GM21447 (cell line): Measurements from ENCODE around the gene NUTM1.
"Not testable (repeated sequence)": the region's sequence is repeated elsewhere in the genome, so short reads cannot be mapped to it uniquely, and the experiment has no call there.

Source experiments
- ATAC-seq: cut with Tn5 transposase; IDR thresholded peaks from one replicate; pipeline ENCODE4 v1.9.1; 2021; ENCODE audit not compliant: unreplicated experiment

NUTM1 gene

DNA sequence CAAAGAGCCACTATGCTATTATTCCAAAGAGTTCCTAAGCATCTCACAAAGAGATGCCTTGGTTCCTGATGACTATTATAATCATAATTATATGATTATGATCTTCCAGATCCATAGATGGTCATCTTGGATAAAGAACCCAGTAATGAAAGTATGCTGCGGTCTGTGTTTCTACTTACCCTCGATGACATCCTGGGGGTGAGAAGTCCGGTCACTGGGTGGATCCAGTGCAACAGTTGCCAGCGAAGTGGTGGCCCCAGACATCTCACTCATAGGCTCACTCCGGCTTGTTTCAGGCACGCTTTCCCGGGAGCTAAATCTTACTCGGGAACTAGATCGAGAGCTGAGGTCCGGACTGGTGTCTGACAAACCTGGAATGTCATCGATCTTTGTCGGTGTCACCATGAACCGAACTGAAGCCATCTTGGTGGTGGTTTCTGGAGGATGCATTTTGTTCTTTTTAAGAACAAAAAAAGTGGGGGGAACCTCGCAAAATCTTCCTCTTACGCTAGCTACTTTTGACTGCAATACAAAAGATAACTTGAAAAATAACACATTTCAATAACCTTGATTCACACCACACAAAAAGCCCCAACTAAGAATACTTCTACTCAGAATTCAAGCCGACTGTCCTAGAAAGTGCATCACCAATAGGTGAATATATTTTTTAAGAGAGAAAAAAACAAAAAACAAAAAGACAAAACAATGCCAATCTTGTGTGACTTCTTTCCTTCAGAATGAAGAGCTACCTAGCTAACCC lies 6.7 kb upstream of the NUTM1 start:
- ATAC-seq = no peak

DNA sequence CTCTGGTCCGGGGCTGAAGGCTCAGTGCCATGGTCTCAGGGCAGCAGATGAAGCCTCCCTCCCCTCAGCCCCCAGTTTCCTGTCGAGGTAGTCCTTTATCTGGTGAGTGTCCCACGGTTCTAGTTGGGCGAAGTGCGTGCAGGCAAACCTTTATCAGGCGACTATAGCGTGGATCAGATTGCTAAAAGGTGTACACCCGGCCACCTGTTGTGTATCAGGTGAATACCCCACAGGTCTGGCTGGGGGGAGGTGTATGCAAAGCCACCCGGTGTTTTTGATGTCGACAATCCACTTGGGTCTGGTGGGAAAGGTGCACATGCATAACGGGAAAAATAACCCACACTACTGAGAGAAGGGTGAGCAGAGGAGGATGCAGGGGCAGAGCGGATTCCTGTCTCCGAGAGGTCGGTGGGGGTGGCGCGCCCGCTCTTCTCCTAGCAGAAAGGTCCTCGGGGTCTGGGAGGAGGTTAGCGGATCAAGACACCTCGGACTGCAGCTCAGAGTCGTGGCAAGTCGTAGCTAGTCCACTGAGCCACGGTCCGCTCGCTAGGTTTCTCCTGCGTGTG lies 6.0 kb upstream of the NUTM1 start:
- peak; percentile 6 for ATAC-seq

DNA sequence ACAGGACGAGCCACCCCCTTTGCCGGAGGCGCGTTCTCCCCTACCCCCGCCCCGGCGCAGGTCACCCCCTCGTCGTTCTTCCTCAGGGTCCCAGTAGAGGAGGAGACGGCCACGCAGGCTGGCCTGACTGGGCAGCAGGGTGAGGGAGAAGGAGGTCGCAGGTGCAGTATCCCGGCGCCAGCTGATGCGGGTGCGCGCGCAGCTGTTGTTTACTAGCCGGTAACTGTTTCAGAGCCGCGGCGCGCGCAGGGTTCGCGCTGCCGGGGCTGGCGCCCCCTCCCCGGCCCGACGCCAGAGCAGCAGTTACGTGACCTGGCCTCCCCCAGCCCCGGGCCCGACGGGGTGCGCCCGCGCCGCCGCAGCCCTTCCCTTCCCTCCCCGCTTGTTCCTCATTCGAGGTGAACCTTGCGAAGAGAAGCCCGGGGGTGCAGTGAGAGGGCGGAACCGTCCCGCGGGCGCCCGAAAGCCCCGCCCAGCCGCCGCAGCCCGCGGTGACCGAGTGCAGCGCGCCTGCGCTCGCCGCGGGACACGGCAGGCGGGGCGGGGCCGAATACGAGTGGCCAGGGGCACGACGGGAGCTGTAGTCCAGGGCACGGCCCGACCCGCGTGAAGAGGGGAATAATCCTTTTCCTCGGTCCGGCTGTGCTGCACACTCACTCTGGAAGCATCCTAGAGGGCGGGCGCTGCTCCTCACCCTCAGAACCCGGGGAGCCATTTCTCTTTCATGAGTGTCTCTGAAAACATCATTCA lies 5.4 kb upstream of the NUTM1 start, which contains the start of gene SLC12A6:
TSS of gene SLC12A6 (minus strand) at position 225 of the 750 bp plus-strand sequence. CDS start 1,101 bp downstream, outside the sequence.
- ATAC-seq = peak; percentile 55

DNA sequence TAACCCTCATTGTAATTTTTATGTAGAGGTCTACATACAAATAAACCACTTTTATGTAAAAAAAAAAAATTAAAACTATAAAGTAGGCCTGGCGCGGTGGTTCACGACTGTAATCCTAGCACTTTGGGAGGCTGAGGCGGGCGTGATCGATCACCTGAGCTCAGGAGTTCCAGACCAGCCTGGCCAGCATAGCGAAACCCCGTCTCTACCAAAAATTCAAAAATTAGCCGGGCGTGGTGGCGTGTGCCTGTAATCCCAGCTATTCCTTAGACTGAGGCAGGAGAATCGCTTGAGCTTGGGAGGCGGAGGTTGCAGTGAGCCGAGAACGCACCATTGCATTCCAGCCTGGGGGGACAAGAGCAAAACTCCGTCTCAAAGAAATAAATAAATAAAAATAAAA lies 4.8 kb upstream of the NUTM1 start:
- ATAC-seq = no peak

DNA sequence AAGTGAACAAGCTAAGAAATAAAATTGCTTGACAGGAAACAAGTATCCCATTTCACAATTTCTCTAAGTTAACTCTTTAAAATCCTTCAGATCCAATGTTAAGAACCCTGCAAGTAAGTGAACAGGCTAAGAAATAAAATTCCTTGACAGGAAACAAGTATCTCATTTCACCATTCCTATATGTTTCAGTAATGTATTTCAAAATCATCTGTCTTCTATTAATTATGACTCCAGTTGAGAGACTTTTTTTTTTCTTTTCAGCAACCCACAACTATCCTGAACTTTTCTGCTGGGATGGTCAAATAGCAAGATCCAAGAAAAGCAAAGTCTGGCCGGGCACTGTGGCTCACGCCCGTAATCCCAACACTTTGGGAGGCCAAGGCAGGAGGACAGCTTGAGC lies 3.2 kb upstream of the NUTM1 start:
- ATAC-seq = no peak

DNA sequence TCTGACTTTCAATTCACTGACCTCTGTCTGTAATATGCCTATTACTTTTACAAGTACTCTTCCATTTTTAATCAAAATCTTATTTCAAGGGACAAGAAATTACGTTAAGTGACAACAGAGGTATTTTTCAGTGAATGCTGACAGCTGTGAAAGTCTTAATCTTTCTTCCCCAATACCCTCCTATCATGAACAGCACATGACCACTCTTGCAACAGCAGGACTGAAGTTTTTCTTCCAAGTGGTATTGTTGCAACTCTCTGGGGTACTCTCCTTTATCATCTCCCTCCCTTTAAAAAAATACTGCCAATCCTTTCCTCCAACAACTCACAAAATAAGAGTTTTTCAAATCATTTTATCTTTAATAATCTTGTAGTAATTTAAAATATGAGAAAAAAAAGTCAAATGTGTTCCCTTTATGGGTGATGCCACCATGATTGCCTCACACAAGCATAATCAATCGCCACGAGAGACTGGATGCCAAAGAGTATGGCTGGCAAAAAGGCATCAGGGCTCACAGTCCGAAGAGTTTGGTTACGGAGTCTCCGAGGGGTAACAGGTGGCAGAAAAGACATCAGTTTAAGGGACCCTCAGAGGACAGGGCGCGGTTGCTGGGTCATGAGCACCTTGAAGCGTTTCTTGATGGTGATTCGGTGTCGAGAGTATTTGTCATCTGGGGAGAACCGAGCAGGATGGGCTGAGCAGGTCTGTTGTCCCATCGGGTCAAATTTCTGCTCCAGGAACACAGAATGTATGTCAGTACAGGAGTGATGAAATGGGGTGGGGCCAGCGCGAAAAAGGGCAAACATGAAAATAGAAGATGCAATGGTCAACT lies 1.5 kb upstream of the NUTM1 start:
- ATAC-seq = no peak

DNA sequence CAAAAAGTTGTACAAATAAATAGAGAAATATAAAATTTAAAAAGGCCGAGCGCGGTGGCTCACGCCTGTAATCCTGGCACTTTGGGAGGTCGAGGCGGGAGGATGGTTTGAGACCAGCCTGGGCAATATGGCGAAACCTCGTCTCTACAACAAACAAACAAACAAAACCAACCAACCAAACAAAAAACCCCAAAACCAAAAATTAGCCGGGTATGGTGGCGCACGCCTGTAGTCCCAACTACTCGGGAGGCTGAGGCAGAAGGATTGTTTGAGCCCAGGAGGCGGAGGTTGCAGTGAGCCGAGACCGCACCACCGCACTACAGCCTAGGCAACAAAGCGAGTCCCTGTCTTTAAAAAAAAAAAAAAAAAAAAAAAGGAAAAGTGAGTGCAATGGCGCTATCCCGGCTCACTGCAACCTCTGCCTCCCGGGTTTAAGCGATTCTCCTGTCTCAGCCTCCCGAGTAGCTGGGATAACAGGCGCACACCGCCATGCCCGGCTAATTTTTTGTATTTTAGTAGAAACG lies 840 bp upstream of the NUTM1 start:
- ATAC-seq = not testable (repeated sequence)

DNA sequence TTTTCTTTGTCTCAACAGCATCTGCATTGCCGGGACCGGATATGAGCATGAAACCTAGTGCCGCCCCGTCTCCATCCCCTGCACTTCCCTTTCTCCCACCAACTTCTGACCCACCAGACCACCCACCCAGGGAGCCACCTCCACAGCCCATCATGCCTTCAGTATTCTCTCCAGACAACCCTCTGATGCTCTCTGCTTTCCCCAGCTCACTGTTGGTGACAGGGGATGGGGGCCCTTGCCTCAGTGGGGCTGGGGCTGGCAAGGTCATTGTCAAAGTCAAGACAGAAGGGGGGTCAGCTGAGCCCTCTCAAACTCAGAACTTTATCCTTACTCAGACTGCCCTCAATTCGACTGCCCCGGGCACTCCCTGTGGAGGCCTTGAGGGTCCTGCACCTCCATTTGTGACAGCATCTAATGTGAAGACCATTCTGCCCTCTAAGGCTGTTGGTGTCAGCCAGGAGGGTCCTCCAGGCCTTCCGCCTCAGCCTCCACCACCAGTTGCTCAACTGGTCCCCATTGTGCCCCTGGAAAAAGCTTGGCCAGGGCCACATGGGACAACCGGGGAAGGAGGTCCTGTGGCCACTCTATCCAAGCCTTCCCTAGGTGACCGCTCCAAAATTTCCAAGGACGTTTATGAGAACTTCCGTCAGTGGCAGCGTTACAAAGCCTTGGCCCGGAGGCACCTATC lies 5.0 kb downstream of the NUTM1 start:
- no peak for ATAC-seq

DNA sequence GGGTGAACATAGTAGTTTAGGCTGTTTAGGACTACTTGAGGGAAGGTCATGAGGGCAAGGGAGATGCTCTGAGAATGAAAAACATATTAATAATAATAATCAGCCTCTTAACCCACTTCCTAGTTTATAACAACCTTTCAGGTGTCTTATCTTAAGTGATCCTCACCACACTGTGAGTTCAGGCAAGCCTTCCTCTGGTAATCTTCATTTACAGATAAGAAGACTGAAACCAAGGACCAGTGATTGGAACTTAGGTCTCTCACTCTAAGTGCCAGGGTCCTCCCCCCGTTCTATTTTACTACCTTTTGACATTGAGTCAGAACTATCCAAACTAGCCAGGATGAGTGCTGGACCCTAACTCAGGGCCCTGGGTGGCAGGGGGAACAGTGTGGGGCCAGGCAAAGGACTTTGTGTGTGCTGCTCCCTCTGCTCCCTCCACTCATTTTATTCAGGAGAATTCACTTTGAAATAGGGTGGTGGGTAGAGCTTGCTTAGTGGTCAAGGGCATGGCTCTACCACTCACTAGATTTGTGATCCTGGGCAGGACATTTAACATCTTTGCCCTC lies 5.7 kb downstream of the NUTM1 start:
- no peak for ATAC-seq

DNA sequence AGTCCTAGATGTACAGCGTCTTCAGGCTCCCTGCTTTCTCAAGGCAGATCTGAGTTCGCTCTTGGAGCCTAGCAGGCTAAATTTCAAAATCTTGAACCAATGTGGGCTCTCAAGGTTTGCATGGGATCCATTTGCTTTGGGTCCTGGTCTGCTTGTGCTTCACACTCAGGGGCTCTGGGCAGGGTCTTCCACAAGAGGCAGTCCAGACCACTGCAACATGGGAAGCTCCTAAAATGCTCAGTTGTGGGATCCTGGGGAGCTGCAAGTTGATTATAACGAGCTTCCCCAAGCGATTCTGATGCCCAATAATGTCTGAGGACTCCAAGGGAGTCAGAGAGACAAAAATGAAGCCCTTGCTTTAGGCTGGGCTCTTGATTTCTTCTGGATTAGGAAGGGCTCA lies 6.7 kb downstream of the NUTM1 start:
- no peak for ATAC-seq

DNA sequence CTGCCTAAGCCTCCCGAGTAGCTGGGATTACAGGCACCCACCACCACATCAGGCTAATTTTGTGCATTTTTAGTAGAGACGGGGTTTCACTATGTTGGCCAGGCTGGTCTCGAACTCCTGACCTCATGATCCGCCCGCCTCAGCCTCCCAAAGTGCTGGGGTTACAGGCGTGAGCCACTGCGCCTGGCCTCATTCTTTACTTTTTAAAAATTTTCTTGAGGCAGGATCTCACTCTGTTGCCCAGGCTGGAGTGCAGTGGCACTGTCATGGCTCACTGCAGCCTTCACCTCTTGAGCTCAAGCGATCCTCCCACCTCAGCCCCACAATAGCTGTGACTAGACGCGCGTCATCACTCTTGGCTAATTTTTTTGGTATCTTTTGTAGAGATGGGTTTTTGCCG lies 9.9 kb downstream of the NUTM1 start:
- not testable (repeated sequence) for ATAC-seq

DNA sequence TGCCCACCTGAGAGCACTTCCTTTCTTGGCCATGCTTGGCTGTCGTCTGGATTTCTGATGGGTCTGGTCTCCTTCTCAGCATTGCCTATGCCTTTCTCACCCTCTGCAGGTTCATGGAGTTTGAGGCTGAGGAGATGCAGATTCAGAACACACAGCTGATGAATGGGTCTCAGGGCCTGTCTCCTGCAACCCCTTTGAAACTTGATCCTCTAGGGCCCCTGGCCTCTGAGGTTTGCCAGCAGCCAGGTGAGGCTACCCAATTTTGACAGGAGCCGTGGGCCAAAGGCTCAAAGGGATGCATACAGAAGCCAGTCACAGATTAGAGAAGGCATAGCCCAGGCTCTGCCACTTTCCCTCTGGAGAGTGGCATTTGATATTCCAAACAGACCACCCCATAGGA lies 10.5 kb downstream of the NUTM1 start:
- no peak for ATAC-seq

DNA sequence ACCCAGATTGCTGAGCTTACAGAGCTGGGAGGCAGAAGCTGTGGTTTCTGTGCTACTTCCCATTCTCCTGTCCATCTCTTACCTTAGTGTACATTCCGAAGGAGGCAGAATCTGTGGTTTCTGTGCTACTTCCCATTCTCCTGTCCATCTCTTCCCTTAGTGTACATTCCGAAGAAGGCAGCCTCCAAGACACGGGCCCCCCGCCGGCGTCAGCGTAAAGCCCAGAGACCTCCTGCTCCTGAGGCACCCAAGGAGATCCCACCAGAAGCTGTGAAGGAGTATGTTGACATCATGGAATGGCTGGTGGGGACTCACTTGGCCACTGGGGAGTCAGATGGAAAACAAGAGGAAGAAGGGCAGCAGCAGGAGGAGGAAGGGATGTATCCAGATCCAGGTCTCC lies 11.2 kb downstream of the NUTM1 start:
- ATAC-seq = no peak

DNA sequence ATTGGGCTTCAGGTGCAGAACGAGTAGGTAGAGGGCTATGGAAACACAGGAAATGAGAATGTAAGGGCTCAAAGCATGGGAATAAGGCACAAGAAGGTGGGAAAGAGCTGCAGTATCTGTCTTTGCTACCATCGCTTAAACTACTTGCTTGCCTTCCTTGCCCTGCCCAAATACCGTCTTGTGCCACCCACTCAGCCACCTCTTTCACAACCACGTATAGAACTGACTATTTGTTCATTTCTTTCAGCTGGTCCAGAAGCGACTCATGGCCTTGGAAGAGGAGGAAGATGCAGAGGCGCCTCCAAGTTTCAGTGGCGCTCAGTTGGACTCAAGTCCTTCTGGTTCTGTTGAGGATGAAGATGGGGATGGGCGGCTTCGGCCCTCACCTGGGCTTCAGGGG lies 12.1 kb downstream of the NUTM1 start:
- no peak for ATAC-seq

DNA sequence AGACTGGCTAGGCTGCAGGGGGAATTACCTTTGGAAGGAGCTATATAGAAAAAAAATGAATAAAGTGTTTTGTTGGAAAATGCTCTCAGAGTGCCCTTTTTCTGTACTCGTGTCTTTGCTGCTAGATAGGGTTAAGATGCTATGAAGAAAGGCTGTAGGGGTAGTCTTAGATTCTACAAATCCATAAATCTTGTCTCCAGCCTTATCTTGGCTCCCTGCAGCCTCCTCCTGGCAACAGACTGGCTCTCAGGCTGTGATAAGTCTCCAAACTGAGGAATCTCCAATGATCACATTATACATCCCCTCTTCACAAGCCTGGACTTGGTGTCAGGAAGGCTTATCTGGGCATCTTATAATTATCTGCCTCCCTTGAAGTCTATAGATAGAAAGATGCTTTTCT lies 14.5 kb downstream of the NUTM1 start:
- no peak for ATAC-seq

DNA sequence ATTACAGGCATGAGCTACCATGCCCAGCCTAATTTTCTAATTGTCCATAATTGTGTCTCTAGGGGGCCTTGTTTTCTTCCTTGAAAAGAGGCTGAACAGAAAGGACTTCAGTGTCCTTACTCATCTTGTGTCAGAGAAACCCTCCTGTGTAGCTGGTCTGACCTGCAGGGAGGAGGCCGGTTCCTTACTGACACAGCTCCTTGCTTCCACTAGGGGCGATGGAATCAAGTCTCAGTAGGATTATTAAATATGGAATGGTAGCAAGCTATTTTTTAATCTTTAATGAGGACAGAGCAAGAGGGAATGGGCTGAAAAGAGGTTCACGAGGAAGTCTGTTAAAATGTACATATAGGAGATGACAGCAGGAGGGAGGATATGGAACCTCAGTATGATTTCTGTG lies 15.3 kb downstream of the NUTM1 start:
- ATAC-seq = no peak

DNA sequence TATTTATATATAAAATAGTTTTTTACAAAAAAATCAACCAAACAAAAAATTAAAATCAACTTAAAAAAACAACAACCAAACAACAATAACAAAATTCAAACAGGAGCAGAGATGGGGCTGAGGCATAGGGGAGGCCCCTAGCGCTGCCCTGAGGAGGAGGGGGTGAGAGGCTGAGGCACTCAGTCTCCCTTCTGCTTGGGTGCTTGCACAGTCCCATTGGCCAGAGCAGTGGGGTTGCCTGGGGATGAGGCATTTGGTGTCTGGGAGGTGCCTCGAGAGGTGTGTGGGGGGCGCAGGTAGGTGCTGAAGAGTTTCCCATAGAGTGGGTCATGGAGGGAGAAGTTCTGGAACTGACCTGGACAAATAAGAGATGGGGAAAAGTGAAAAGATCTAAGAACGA lies 15.8 kb downstream of the NUTM1 start:
- no peak for ATAC-seq

DNA sequence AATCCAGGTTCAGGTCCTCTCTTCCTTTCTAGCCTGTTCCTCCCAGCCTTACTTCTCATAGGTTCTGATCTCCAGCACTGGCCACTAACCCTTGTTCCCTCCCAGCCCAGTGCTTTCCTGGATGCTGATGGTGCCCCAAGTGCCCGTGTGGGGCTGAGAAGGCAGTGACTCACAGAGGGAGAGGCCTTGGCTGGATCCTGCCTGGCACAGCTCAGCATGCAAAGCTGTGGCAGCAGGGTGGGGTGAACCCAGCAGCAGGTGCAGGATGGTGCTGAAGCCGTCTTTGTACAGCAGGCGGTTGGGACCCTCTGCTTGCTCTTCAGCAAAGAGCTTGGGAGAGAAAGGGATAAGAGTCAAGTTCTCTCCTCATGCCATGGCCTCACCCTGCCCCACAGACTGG lies 16.3 kb downstream of the NUTM1 start:
- ATAC-seq = no peak

DNA sequence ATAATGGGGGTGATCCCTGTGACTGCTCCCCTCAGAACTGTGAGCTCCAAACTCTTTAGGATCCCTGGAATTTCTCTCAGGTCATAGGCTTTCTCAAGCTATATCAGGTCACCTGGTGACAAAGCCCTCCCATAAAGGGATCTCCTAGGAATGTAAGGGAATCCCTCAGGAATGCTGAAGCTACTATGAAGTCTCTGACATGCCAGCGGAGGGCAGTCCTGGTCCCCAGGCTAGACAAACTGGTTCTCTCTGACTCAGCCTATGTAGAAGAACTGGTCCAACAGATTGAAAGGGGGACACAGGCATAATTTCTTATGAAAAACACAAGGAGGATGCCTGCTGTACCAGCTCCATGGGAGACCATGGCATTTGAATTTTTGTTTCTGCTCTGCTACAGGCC lies 17.2 kb downstream of the NUTM1 start:
- ATAC-seq = no peak

DNA sequence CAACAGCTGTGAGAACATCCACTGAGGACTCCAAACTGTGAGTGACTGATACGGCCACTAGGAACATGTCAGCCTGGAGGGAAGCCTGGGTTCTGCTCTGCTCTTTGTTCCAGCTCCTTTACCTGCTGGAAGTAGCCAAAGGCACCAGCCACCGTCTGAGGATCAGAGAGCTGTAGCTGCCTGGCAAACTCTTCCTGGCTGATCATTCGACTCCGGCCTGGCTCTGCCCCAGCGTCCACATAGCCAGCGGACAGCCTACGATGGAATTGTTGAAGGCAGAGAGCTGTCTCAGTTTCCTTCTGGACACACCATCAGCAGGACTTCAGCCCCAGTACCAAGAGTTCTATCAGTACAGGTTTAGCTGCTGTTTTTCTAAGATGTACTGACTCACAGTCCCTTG lies 18.2 kb downstream of the NUTM1 start:
- ATAC-seq = no peak
